Endothelial cell of umbilical vein (primary cell): Measurements from ENCODE around the gene RPS16. TPM values are rescaled to one million over a fixed set of nuclear protein-coding genes. Genes with fewer than 3 reads are reported as not detected.

Experiments used
- BruUV-seq: library from RNA; stranded (reverse); fragments of 400-500 nt; replicated peaks from 2 replicates; lab custom pipeline; 2021; lab: Mats Ljungman, UMichigan
- CTCF ChIA-PET: fragments of 300-600, 350-600 bp; sonication (Branson Sonifier 250); formaldehyde crosslinking; loops from one replicate; lab custom pipeline; 2021; ENCODE audit warnings: antibody characterized with exemption, inconsistent platforms; lab: Charles Lee
- POLR2A ChIA-PET: fragments of 300-600, 350-600 bp; sonication (Branson Sonifier 250); formaldehyde crosslinking; loops from one replicate; lab custom pipeline; 2021; ENCODE audit warnings: antibody characterized with exemption, inconsistent platforms; lab: Charles Lee
- DNase-seq: peaks from one replicate; pipeline ENCODE4 v3.0.0-alpha.2; 2011; ENCODE audit warnings: low read depth, low spot score
- FAIRE-seq: peaks from 2 replicates; lab custom pipeline; 2011; peaks lifted over from hg19 to GRCh38; lab: Jason Lieb, UNC
- H2AFZ ChIP-seq: 2 replicates; pipeline ENCODE4 v1.6.0; 2012; ENCODE audit warnings: low read depth, low read length, control low read depth, inconsistent platforms
- H3K27ac ChIP-seq: 2 replicates; pipeline ENCODE4 v1.5.1; 2011; ENCODE audit warnings: low read depth, mild to moderate bottlenecking, control low read depth, low read length, moderate library complexity; ENCODE audit not compliant: insufficient read depth
- H3K27me3 ChIP-seq, 2 experiments: 2 replicates each; pipeline versions ENCODE4 v1.6.0 to v1.6.1; 2011; ENCODE audit warnings: low read length in 2 of 2, mixed read lengths in 1 of 2; ENCODE audit not compliant: control insufficient read depth in 2 of 2, insufficient read depth in 2 of 2
- H3K36me3 ChIP-seq, 2 experiments: 2 replicates in 1 of 2; 3 replicates in 1 of 2; pipeline ENCODE4 v1.5.1; 2011; ENCODE audit warnings: low read length in 2 of 2, mild to moderate bottlenecking in 1 of 2, moderate library complexity in 1 of 2; ENCODE audit not compliant: control insufficient read depth in 2 of 2, insufficient read depth in 2 of 2; ENCODE audit errors: extremely low read depth in 1 of 2
- H3K4me1 ChIP-seq: 3 replicates; pipeline ENCODE4 v1.5.1; 2011; ENCODE audit warnings: mild to moderate bottlenecking, low read length; ENCODE audit not compliant: control insufficient read depth, insufficient read depth; ENCODE audit errors: extremely low read depth
- H3K4me2 ChIP-seq: 2 replicates; pipeline ENCODE4 v1.6.1; 2011; ENCODE audit warnings: low read length, control low read depth, mixed read lengths; ENCODE audit not compliant: insufficient read depth
- H3K4me3 ChIP-seq, 3 experiments: fragments of 200-600 bp in 1 of 3; sonication (generic), shearing (Covaris generic) in 1 of 3; replicated peaks in 1 of 3; 2 replicates each; pipeline ENCODE4 v1.5.1; 2011 to 2016; ENCODE audit warnings: control low read depth in 3 of 3, low read length in 3 of 3, mild to moderate bottlenecking in 2 of 3, inconsistent platforms in 1 of 3, low read depth in 1 of 3, moderate library complexity in 1 of 3; ENCODE audit not compliant: insufficient read depth in 1 of 3
- H3K79me2 ChIP-seq: 2 replicates; pipeline ENCODE4 v1.6.0; 2012; ENCODE audit warnings: low read length, inconsistent platforms; ENCODE audit not compliant: control insufficient read depth, insufficient read depth
- H3K9ac ChIP-seq: replicated peaks from 2 replicates; pipeline ENCODE3; 2011; ENCODE audit warnings: low read length, control low read depth; ENCODE audit not compliant: insufficient read depth; ENCODE audit errors: extremely low read depth
- H3K9me1 ChIP-seq: replicated peaks from 3 replicates; pipeline ENCODE4 v1.6.0; 2011; ENCODE audit warnings: mild to moderate bottlenecking, low read length; ENCODE audit not compliant: control insufficient read depth, insufficient read depth; ENCODE audit errors: extremely low read depth
- H3K9me3 ChIP-seq: replicated peaks from 2 replicates; pipeline ENCODE4 v1.5.1; 2012; ENCODE audit warnings: low read length, inconsistent platforms; ENCODE audit not compliant: control insufficient read depth, insufficient read depth
- H4K20me1 ChIP-seq: replicated peaks from 2 replicates; pipeline ENCODE3; 2011; ENCODE audit warnings: mild to moderate bottlenecking, low read length; ENCODE audit not compliant: control insufficient read depth, insufficient read depth; ENCODE audit errors: extremely low read depth
- FOS ChIP-seq: IDR thresholded peaks from 2 replicates; pipeline ENCODE4 v1.6.1; 2011; ENCODE audit warnings: mild to moderate bottlenecking, low read length, moderate library complexity, borderline replicate concordance; ENCODE audit not compliant: insufficient read depth
- GATA2 ChIP-seq: IDR thresholded peaks from 2 replicates; pipeline ENCODE4 v1.7.0; 2011; ENCODE audit warnings: low read depth, mild to moderate bottlenecking, moderate library complexity, mixed read lengths, low read length; ENCODE audit not compliant: insufficient read length, insufficient read depth
- JUN ChIP-seq: IDR thresholded peaks from 2 replicates; pipeline ENCODE4 v1.6.1; 2011; ENCODE audit warnings: borderline replicate concordance, low read depth; ENCODE audit not compliant: insufficient read length, insufficient read depth
- MYC ChIP-seq: IDR thresholded peaks from one replicate; pipeline ENCODE4 v1.6.1; 2011; ENCODE audit warnings: mild to moderate bottlenecking, low read depth, low read length
- POLR2A ChIP-seq: IDR thresholded peaks from 2 replicates; pipeline ENCODE4 v1.6.1; 2012; ENCODE audit warnings: low read depth, mild to moderate bottlenecking, control low read depth, low read length
- POLR2AphosphoS5 ChIP-seq: IDR thresholded peaks from 2 replicates; pipeline ENCODE4 v1.6.1; 2012; ENCODE audit warnings: low read depth, mild to moderate bottlenecking, control low read depth, low read length, moderate library complexity; ENCODE audit not compliant: insufficient read depth
- dilution Hi-C: fragments of 300-500 bp; cut with MboI; formaldehyde crosslinking; loops from one replicate; pipeline ENCODE4 v1.15.0; 2019; ENCODE audit warnings: low sequenced_read_pairs; ENCODE audit not compliant: extremely low pct_ligation_motif_present
- intact Hi-C: fragments of 100-400 bp; cut with micrococcal nuclease; formaldehyde crosslinking; loops from one replicate; pipeline ENCODE4 v1.10.0; 2022
- polyA plus RNA-seq, 4 experiments: library from polyadenylated mRNA; depleted of rRNA in 3 of 4; stranded (reverse) in 3 of 4; unstranded in 1 of 4; fragments of >200 nt; gene quantifications; 2 replicates each; pipeline versions ENCODE4 v1.2.1 to v1.2.3, GENCODE V29; 2011 to 2012; ENCODE audit warnings: missing spikeins in 1 of 4
- total RNA-seq: library from RNA; stranded (reverse); gene quantifications from 2 replicates; pipeline ENCODE4 v1.2.3, GENCODE V29; 2021
- TF ChIP-seq, protein P1 (sequence below), 2 donors: IDR thresholded peaks; 1 replicate in 1 of 2; 2 replicates in 1 of 2; pipeline ENCODE4 v1.5.1; 2011; ENCODE audit warnings: low read length in 2 of 2, mild to moderate bottlenecking in 2 of 2, moderate library complexity in 2 of 2, control low read depth in 1 of 2, inconsistent platforms in 1 of 2, low read depth in 1 of 2; ENCODE audit not compliant: insufficient read depth in 1 of 2; ENCODE audit errors: extremely low read depth in 1 of 2
- TF ChIP-seq, protein P2 (sequence below): IDR thresholded peaks from 2 replicates; pipeline ENCODE4 v1.6.1; 2011; ENCODE audit not compliant: insufficient read depth, insufficient read length

RPS16 gene
- total and polyA plus RNA-seq, 2 donors (not counting 3 experiments of a cell fraction or from before 2014, with no cell fraction given) = 1,768 to 5,244 TPM

DNA sequence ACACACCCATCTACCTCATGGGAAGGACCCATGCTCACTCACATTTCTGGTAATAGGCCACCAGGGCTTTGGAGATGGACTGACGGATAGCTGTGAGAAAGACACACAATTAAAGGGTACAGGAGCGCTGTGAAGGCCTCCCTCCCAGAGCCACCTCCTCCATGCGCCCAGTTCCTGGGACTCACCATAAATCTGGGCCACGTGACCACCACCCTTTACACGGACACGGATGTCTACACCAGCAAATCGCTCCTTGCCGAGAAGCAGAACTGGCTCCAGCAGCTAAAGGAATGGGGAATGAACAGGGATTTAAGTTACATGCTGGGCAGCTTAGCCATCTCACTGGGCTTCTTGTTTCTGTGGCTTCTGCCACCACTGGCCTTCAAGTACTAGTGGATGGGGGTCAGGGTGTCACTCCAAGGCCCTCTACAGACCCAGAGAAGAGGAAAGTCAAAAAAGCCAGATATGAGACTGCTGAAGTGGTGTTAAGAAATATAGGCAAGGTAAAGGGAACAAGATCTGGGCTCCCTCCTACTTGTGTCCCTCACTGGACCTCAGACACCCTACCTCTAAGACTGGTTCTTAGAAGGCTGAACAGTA, 2.2 kb downstream of the RPS16 start:
- H2AFZ ChIP-seq = no peak overlapping the region
- peak overlapping the region; percentile 84 for H3K4me2 ChIP-seq
- H3K36me3 ChIP-seq = peaks cover 11 to 16% of the 10 kb centered on the region in 2 experiments
- no peak for FAIRE-seq
- BruUV-seq = no TSS peak
- TF ChIP-seq, protein P1, sequence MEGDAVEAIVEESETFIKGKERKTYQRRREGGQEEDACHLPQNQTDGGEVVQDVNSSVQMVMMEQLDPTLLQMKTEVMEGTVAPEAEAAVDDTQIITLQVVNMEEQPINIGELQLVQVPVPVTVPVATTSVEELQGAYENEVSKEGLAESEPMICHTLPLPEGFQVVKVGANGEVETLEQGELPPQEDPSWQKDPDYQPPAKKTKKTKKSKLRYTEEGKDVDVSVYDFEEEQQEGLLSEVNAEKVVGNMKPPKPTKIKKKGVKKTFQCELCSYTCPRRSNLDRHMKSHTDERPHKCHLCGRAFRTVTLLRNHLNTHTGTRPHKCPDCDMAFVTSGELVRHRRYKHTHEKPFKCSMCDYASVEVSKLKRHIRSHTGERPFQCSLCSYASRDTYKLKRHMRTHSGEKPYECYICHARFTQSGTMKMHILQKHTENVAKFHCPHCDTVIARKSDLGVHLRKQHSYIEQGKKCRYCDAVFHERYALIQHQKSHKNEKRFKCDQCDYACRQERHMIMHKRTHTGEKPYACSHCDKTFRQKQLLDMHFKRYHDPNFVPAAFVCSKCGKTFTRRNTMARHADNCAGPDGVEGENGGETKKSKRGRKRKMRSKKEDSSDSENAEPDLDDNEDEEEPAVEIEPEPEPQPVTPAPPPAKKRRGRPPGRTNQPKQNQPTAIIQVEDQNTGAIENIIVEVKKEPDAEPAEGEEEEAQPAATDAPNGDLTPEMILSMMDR (IDR thresholded peaks at IDR 0.05; ENCODE audit: extremely low read depth in 1 of 2, insufficient read depth in 1 of 2, low read depth in 1 of 2, low read length in 2 of 2) = no peak
- TF ChIP-seq POLR2AphosphoS5 = peak; percentile 9
- TF ChIP-seq POLR2A = peak; percentile 27
- POLR2A ChIA-PET = interaction anchor here (0.6 kb wide), 1 partner anchor 44 kb away, joined by 3 read pairs; no protein-coding TSS in a partner anchor
- no peak for DNase-seq
- intact Hi-C loops (loop anchor here (5.0 kb wide), 1 partner anchor 91 kb away; the partner anchor contains the start of gene SAMD4B), dilution Hi-C loops (no loop called here)
- peak overlapping the region; percentile 100 for H3K9ac ChIP-seq
- CTCF ChIA-PET = no interaction called here
- peak overlapping the region; percentile 96 for H3K27ac ChIP-seq
- no peaks in the 10 kb centered on the region for H3K27me3 ChIP-seq
- H3K79me2 ChIP-seq = peaks cover 31% of the 10 kb centered on the region
- no peaks in the 10 kb centered on the region for H3K9me3 ChIP-seq
- no peak overlapping the region for H3K4me3 ChIP-seq
- no peaks in the 10 kb centered on the region for H3K9me1 ChIP-seq
- peaks cover 32% of the 10 kb centered on the region for H3K4me1 ChIP-seq
- no peaks in the 10 kb centered on the region for H4K20me1 ChIP-seq

DNA sequence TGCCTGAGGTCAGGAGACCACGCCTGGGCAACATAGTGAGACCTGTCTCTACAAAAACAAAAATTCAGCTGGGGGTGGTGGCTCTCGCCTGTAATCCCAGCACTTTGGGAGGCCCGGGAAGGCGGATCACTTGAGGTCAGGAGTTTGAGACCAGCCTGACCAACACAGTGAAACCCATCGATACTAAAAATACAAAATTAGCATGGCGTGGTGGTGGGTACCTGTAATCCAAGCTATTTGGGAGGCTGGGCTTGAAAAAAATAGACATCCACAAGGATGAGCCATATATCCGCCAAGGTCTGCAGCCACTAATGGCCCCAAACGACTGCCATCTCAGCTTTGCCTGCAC, 3.1 kb downstream of the RPS16 start:
- Histone ChIP-seq H3K4me2 (no peak overlapping the region), H3K27ac (peak overlapping the region; percentile 97), H3K36me3 (peaks cover 11 to 16% of the 10 kb centered on the region in 2 experiments), H3K79me2 (peaks cover 31% of the 10 kb centered on the region), H4K20me1 (no peaks in the 10 kb centered on the region), H3K4me1 (peaks cover 38% of the 10 kb centered on the region), H3K4me3 (no peak overlapping the region), H2AFZ (no peak overlapping the region), H3K9ac (no peak overlapping the region), H3K9me3 (no peaks in the 10 kb centered on the region), H3K9me1 (no peaks in the 10 kb centered on the region), H3K27me3 (no peaks in the 10 kb centered on the region)
- TF ChIP-seq POLR2A (no peak), FOS (no peak), GATA2 (no peak), MYC (no peak), JUN (no peak)
- TF ChIP-seq, protein P1 (IDR thresholded peaks at IDR 0.05; ENCODE audit: extremely low read depth in 1 of 2, insufficient read depth in 1 of 2, low read depth in 1 of 2, low read length in 2 of 2) = no peak
- TF ChIP-seq, protein P2, sequence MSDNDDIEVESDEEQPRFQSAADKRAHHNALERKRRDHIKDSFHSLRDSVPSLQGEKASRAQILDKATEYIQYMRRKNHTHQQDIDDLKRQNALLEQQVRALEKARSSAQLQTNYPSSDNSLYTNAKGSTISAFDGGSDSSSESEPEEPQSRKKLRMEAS = no peak
- dilution Hi-C loops (no loop called here), intact Hi-C loops (loop anchor here (5.0 kb wide), 1 partner anchor 90 kb away; the partner anchor contains the start of gene SAMD4B)
- ChIA-PET POLR2A (no interaction called here), CTCF (no interaction called here)
- no TSS peak for BruUV-seq
- DNase-seq (no peak), FAIRE-seq (peak; percentile 21)
